Stomach (tissue), 19 donors: ENCODE measurements around the gene PICK1. TPM values are rescaled to one million over a fixed set of nuclear protein-coding genes. Genes with fewer than 3 reads are reported as not detected.

Experiments used
- DNase-seq, 2 donors: peaks; one replicate each; pipeline versions ENCODE4 v3.0.0 to v3.0.0-alpha.2; 2013 to 2019
- H3K27ac ChIP-seq, 5 donors: fragments of 200-600 bp in 4 of 5; sonication (generic) in 4 of 5; one replicate each; pipeline ENCODE4 v1.5.1; 2013 to 2019; ENCODE audit warnings: mild to moderate bottlenecking in 1 of 5, moderate library complexity in 1 of 5
- H3K27me3 ChIP-seq, 3 donors: fragments of 200-600 bp; sonication (generic); one replicate each; pipeline ENCODE4 v1.5.1; 2017 to 2019; ENCODE audit warnings: mixed run types in 1 of 3
- H3K36me3 ChIP-seq, 4 donors: fragments of 200-600 bp; sonication (generic); 1 replicate in 3 of 4; 2 replicates in 1 of 4; pipeline ENCODE4 v1.5.1; 2016 to 2019
- H3K4me1 ChIP-seq, 4 donors: fragments of 200-600 bp; sonication (generic); one replicate each; pipeline ENCODE4 v1.5.1; 2016 to 2019
- H3K4me3 ChIP-seq, 4 donors: fragments of 200-600 bp; sonication (generic) in 3 of 4; one replicate each; pipeline ENCODE4 v1.5.1; 2016 to 2019; ENCODE audit warnings: mild to moderate bottlenecking in 1 of 4
- H3K9me3 ChIP-seq, 4 donors: fragments of 200-600 bp; sonication (generic); one replicate each; pipeline ENCODE4 v1.5.1; 2016 to 2019
- CTCF ChIP-seq, 7 experiments: fragments of 450-650 bp in 4 of 7; fragments of 200-600 bp in 3 of 7; sonication (generic) in 3 of 7; IDR thresholded peaks; one replicate each; pipeline ENCODE4 v1.5.1; 2016 to 2019; ENCODE audit warnings: antibody characterized with exemption in 7 of 7, control low read depth in 2 of 7, mild to moderate bottlenecking in 1 of 7
- EP300 ChIP-seq: sonication (generic); formaldehyde crosslinking; IDR thresholded peaks from one replicate; pipeline ENCODE4 v1.6.1; 2017; ENCODE audit warnings: antibody characterized with exemption
- POLR2A ChIP-seq, 4 donors: fragments of 450-650 bp; IDR thresholded peaks; one replicate each; pipeline ENCODE4 v1.6.1; 2016; ENCODE audit warnings: antibody characterized with exemption in 4 of 4, control low read depth in 2 of 4, mild to moderate bottlenecking in 1 of 4, moderate library complexity in 1 of 4
- POLR2AphosphoS5 ChIP-seq, 3 donors: sonication (generic); formaldehyde crosslinking; IDR thresholded peaks; one replicate each; pipeline ENCODE4 v1.6.1; 2016; ENCODE audit warnings: antibody characterized with exemption in 3 of 3
- WGBS, 5 donors: extraction: QIAGEN DNeasy Blood & Tissue Kit in 3 of 5; methylation state at CpG; one replicate each; pipeline versions ENCODE4 v1.1.5 to v1.1.7; 2013 to 2018; 5-methylcytosine and 5-hydroxymethylcytosine counted together
- intact Hi-C: fragments of 100-400 bp; cut with DNase I; formaldehyde crosslinking; loops from one replicate; pipeline ENCODE4 v1.15.1; 2023; ENCODE audit warnings: low total_unique reads
- long read RNA-seq, 10 donors: transcript quantifications; one replicate each; lab custom pipeline, GENCODE V29; 2026
- polyA plus RNA-seq, 3 donors: library from polyadenylated mRNA; stranded (reverse); fragments of 200-250 nt; gene quantifications; one replicate each; pipeline ENCODE4 v1.2.3, GENCODE V29; 2013
- total RNA-seq, 5 donors: library from RNA; depleted of rRNA; stranded (reverse); fragments of >200 nt; gene quantifications; one replicate each; pipeline versions ENCODE4 v1.1.0 to v1.2.3, GENCODE V29; 2014 to 2016
- donor health status: healthy with polysubstance abuse.
- donor health status: Bipolar disorder and iron deficiency.
- donor health status: healthy.

Gene PICK1
- 10 to 100 TPM; 24.5 to 44.3 (median 28.8) TPM for total RNA-seq
- polyA plus RNA-seq: 10 to 100 TPM; 20.7 to 27.2 (median 21.7) TPM
- long read RNA-seq, donor 1, partial matches to known transcripts: 0 of 1 reads
- long read RNA-seq, donor 1, other reads (novel, unspliced or antisense): 0 of 1 reads
- long read RNA-seq, donor 2, partial matches to known transcripts: 0 of 5 reads
- long read RNA-seq, donor 2, other reads (novel, unspliced or antisense): 0 of 5 reads
- long read RNA-seq, donor 3, partial matches to known transcripts: 0 of 1 reads
- long read RNA-seq, donor 3, other reads (novel, unspliced or antisense): 0 of 1 reads
- long read RNA-seq, donor 4: 0 reads
- long read RNA-seq, donor 5, partial matches to known transcripts: 0 of 4 reads
- long read RNA-seq, donor 5, other reads (novel, unspliced or antisense): 0 of 4 reads
- long read RNA-seq, donor 6, partial matches to known transcripts: 8 of 13 reads
- long read RNA-seq, donor 6, other reads (novel, unspliced or antisense): 0 of 13 reads
- long read RNA-seq, donor 7, partial matches to known transcripts: 0 of 1 reads
- long read RNA-seq, donor 7, other reads (novel, unspliced or antisense): 0 of 1 reads
- long read RNA-seq, donor 8, partial matches to known transcripts: 0 of 5 reads
- long read RNA-seq, donor 8, other reads (novel, unspliced or antisense): 0 of 5 reads
- long read RNA-seq, donor 9, partial matches to known transcripts: 0 of 4 reads
- long read RNA-seq, donor 9, other reads (novel, unspliced or antisense): 0 of 4 reads
- long read RNA-seq, donor 10, partial matches to known transcripts: 0 of 1 reads
- long read RNA-seq, donor 10, other reads (novel, unspliced or antisense): 0 of 1 reads

GRCh38 chr22:38056969-38057891 lies at the start of gene PICK1:
TSS of gene PICK1 (plus strand) at chr22:38057404. CDS start at chr22:38057810, 406 bp downstream.
- TF ChIP-seq CTCF (IDR thresholded peaks at IDR 0.05) (peak in 1 of 7 experiments; percentile 27), POLR2A (IDR thresholded peaks at IDR 0.05) (no peak), POLR2AphosphoS5 (IDR thresholded peaks at IDR 0.05) (peak; percentile 54 to 88 (median 67))

GRCh38 chr22:38009000-38009806 lies 48.0 kb upstream of the PICK1 start:
- Histone ChIP-seq H3K36me3 (no peaks in the 10 kb centered on the region), H3K27ac (no peak overlapping the region), H3K27me3 (no peaks in the 10 kb centered on the region), H3K4me3 (no peak overlapping the region), H3K4me1 (no peaks in the 10 kb centered on the region), H3K9me3 (no peaks in the 10 kb centered on the region)
- no peak for TF ChIP-seq EP300
- no peak for TF ChIP-seq POLR2AphosphoS5 (IDR thresholded peaks at IDR 0.05)
- TF ChIP-seq CTCF (IDR thresholded peaks at IDR 0.05): no peak
- intact Hi-C loops: no loop called here
- 63 to 73% (median 66%) methylated on average over 14 of the region's 14 CpGs for WGBS, 5 donors
- DNase-seq: peak in 1 of 2 donors; percentile 4

More at GRCh38 chr22:38056969-38057891, at the start of gene PICK1:
- DNase-seq: peak; percentile 90 to 97
- peak within 1 kb of the TSS; percentile 43 to 73 (median 59) for H3K4me3 ChIP-seq
- 2 to 4% (median 2%) methylated on average over 33 to 47 of the region's 47 CpGs for WGBS, 5 donors
- H3K27me3 ChIP-seq: peaks cover 0 to 8% (median 0%) of the 10 kb centered on the region in 3 donors
- peaks cover 0 to 26% (median 23%) of the 10 kb centered on the region in 4 donors for H3K4me1 ChIP-seq
- intact Hi-C loops: loop anchor here (10.0 kb wide), 1 partner anchor 288 kb away; no protein-coding TSS in a partner anchor
- no peaks in the 10 kb centered on the region for H3K9me3 ChIP-seq
- H3K27ac ChIP-seq: peak within 1 kb of the TSS; percentile 86 to 94 (median 86)
- H3K36me3 ChIP-seq: peaks cover 12 to 35% (median 34%) of the 10 kb centered on the region in 4 donors

GRCh38 chr22:38012604-38013072 lies 44.6 kb upstream of the PICK1 start:
- Histone ChIP-seq H3K9me3 (no peaks in the 10 kb centered on the region), H3K36me3 (no peaks in the 10 kb centered on the region), H3K27me3 (no peaks in the 10 kb centered on the region), H3K27ac (no peak overlapping the region), H3K4me1 (peaks cover 9 to 19% (median 15%) of the 10 kb centered on the region in 4 donors), H3K4me3 (no peak overlapping the region)
- intact Hi-C loops: no loop called here
- WGBS, 5 donors: 74 to 83% (median 74%) methylated on average over 7 of the region's 7 CpGs
- DNase-seq: peak in 1 of 2 donors; percentile 18
- TF ChIP-seq POLR2A (IDR thresholded peaks at IDR 0.05) (no peak), EP300 (no peak)

GRCh38 chr22:38014083-38014482 lies 43.1 kb upstream of the PICK1 start:
- no peak for DNase-seq
- WGBS, 5 donors: 83 to 100% (median 94%) methylated on average over 1 of the region's 1 CpG
- intact Hi-C loops: no loop called here
- TF ChIP-seq POLR2AphosphoS5 (IDR thresholded peaks at IDR 0.05) (no peak), CTCF (IDR thresholded peaks at IDR 0.05) (no peak), POLR2A (IDR thresholded peaks at IDR 0.05) (no peak), EP300 (no peak)
- Histone ChIP-seq H3K27me3 (no peaks in the 10 kb centered on the region), H3K36me3 (no peaks in the 10 kb centered on the region), H3K9me3 (no peaks in the 10 kb centered on the region), H3K27ac (no peak overlapping the region), H3K4me3 (no peak overlapping the region), H3K4me1 (peaks cover 11 to 23% (median 17%) of the 10 kb centered on the region in 4 donors)
